GM11168 (cell line): ENCODE measurements around the gene SERPINB4.

Source experiments
- in situ Hi-C: fragments of 300-500 bp; cut with MboI; formaldehyde crosslinking; loops from one replicate; pipeline ENCODE4 v1.12.0; 2022; ENCODE audit warnings: low sequenced_read_pairs; ENCODE audit not compliant: unreplicated experiment

SERPINB4 gene

DNA sequence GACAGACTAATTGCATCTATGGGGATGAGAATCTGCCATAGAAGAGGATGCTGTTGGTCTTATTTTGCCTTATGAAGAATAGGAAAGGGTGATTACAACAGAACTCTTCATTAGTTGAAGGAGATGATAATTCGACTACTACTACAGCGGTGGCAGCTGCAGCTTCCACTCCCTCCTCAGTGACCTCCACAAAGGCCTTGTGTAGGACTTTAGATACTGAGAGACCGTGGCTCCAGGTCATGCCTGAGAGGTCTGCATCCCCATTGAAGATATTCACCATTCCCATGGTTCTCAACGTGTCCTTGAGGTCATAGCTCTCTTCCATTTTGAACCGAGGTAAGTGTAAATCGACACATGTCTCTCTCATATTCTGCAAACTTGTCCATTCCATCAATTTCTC, 6.4 kb downstream of the SERPINB4 start:
- in situ Hi-C loops, result no loop called here

DNA sequence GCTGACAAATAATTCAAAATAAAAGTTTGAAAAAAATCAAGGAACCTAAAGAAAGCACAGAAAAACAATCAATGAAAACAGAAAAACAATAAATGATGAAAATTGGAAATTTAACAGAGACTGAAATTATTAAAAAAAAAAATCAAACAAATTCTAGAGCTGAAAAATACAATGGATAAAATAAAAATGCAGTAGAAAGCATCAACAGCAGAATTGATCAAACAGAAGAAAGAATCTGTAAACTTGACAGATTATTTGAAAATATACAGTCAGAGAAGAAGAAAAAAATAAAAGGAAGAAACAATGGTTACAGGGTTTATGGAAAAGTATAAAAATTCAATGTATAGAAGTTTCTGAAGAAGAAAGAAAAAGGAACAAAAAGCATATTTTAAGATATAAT, 16.2 kb downstream of the SERPINB4 start:
- in situ Hi-C loops, result no loop called here

DNA sequence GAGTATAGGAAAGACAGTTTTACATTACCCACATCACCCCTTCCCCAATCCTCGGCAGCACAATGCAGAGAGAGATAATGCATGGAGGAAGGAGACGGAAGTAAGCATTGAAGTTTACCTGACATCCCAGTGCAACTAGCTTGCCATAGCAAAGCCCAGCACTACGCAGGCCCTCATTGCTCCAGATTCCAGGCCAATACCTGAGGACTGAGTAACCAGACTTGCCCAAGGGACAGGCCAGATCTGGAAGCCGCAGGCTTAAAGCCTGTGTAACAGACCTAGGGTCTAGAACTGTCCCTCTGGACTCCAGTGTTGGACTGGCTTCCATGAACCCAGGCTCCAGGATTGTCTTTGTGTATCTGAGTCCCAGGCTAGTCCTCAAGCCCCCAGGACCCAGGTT, 17.6 kb downstream of the SERPINB4 start:
- in situ Hi-C loops, result no loop called here

DNA sequence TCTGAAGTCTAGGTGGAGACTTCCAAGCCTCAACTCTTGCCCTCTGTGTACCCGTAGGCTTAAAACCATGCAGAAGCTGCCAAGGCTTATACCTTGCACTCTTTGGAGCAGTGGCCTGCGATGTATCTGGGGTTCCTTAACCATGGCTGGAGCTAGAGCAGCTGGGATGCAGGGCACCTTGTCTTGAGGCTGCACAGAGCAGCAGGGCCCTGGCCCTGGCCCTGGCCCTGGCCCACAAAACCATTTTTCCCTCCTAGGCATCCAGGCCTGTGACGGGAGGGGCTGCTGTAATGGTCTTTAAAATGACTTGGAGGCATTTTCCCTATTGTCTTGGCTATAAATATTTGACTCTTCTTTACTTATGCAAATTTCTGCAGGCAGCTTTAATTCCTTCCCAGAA, 19.2 kb downstream of the SERPINB4 start:
- in situ Hi-C loops, result no loop called here

DNA sequence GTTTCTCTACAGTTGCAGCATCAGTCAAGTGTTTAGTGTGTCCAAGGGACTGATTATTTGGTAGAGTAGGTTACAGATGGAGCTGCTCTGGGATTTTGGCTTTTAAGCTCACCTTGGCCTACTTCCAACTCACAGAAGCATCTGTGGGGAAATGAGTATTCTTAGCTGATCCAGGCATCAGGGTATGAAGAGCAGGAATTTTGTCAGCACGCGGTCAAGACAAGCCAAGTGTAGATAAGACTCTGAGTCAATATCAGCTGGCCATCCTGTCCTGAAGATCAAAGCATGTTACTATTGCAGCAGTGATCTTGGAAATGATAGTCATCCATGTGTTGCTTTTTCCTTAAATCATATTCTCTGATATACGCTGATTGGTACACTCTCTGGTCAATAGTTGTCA, 24.4 kb downstream of the SERPINB4 start:
- in situ Hi-C loops, result no loop called here

DNA sequence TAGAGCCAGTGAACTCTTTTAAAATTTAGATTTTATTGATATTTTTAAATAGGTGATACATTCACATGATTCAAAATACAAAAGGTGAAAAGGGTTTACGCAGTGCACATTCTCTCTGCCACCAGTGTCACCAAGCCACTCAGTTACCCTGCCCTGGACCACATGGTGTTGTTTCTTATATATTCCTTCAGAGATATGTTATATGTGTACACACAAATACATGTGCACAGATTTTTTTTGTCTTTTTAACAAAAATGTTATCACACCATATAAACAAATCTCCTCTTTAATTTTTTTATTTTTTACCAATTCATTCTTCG, 26.2 kb downstream of the SERPINB4 start:
- in situ Hi-C loops, result no loop called here

DNA sequence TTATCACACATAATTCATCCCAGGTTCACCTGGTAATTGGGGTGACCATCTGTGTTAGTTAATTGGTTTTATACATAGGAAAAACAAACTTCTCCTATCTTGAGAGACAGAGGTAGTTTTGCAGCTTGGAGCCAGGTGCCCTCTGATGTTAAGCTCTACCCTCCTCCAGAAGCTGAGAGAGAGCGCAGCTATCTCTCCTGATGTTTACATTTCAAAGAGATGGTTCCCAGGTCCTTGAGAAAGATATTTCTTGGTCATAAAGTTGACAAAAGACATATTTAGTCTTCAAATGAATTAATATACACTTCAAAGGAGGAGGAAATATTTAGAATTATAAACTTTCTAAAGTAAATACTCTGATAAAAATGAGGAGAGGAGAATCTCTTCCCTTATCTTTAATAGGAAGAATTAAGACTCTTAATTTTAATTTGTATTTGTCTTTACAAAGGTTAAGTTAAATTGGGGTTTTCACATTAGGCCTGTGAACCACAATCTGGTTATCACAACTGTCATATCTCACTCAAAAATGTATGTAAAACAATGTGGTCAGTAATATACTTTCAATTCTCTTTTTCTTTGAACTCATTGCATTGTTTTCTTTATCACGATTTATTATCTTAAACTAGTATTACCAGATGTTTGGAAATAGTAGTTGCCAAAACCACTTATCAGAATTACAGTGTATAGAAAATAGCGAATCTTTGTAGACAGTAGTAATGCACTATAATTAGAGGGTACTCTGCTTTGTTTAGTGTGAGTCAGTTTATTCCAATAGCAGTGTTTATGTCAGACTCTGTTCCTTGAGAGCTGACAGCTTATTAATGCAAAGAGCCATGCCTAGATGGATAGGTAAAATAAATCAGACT, 26.8 kb downstream of the SERPINB4 start:
- in situ Hi-C loops, result no loop called here

DNA sequence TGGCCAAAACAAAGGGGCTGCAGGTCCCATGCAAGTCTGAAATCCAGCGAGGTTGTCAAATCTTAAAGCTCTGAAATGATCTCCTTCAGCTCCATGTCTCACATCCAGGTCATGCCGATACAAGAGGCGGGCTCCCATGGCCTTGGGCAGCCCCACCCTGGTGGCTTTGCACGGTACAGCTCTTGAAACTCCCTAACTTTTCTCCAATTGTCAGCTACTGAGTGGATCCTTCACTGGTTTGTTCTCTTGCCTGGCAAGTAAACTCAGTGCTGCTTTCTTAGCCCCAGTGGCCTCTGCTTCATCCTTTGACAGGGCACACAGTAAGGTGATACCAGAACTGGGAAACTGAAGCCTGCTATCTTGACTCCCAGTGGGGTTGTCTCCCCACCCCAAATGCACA, 30.6 kb downstream of the SERPINB4 start:
- in situ Hi-C loops, result no loop called here

DNA sequence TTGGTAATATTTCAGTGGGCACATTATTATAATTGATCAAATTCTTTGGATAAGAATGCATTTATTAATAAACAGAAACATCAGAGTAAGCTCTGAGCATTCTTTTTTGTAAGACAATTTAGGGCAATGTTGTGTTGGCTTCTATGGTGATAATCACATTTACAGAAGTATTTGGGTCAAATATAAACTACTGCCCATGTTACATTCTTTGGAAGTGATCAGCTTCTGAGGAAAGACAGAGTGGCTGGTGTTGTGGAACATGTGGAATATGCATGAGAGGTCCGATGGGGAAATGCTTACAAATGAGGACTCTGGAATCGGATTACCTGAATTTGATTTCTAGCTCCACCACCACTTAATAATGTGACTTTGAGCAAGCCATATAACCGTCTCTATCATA, 37.5 kb downstream of the SERPINB4 start:
- in situ Hi-C loops, result no loop called here

DNA sequence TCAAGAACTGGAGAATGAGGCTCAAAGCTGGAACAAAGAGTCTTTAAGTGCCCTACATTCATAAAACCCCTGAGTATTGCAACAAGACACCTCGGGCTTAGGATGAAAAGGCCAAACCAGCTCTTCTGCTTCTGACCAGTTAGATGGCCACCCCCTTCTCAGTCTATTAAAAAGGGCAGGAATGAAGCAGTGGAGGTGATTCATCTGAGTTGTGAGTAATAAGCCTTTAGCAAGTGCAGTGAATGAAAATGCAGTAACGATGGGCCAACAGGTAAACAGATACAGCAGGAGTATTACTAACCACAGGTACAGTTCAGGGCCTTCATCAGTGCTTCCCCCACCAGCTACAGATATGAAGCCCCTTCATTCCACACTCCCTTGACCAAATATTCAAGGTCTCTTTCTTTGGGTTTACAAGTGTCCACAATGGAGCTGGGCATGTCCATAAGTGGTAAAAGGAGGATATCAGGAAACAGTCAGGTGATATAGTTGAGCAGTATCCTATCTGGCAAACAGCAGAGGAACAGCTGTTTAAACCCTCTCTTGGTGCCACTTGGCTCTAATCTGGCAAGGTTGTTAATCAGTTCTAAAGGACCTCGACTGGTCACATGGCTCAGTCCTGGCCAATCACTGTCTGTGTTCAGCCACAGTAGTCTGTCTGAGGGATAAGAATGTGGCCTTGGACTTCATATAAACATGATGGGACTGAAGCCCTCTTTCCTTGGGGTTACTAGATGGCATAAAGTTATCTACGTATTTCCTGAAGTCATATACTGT, 39.1 kb downstream of the SERPINB4 start:
- in situ Hi-C loops, result no loop called here

DNA sequence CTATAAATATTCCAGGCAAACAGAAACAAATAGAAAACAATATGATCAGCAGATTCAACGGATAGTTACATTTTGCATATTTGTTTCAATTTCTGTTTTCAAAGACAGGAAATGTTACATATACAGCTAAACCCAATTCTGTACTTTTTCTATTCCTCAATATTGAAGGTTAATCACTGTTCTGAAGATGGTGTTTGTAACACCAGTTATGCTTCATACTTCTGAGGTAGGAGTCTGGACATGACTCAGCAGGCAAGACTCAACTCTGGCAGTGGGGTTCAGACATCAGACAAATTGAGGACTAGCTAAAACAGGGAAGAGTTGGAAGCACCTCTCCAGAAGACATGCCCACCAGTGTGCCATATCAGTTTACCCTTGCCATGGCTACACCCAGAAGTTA, 40.3 kb downstream of the SERPINB4 start:
- in situ Hi-C loops, result no loop called here

DNA sequence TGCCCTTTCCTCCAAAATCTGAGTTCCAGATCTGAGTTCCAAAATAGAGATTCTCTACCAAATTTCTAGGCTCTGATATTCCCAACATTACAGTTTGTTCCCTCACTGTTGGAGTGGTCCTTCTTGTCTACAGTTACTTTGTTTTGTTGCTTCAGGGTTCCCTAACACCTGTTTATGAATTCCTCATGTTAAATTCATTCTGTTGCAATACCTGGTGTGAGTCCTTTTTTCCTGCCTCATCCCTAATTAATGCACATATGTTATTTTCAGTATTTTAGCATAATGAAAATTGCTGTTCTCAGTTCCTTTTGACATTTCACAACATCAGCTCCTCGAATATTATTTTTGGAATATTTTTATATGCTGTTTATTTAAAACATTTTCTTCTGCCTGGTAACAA, 40.7 kb downstream of the SERPINB4 start:
- in situ Hi-C loops, result no loop called here

DNA sequence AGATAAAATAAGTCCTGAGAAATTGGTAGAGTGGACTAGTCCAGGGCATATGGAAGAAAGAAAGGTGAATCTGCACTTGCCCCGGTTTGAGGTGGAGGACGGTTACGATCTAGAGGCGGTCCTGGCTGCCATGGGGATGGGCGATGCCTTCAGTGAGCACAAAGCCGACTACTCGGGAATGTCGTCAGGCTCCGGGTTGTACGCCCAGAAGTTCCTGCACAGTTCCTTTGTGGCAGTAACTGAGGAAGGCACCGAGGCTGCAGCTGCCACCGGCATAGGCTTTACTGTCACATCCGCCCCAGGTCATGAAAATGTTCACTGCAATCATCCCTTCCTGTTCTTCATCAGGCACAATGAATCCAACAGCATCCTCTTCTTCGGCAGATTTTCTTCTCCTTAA, 47.1 kb downstream of the SERPINB4 start:
- in situ Hi-C loops, result no loop called here

DNA sequence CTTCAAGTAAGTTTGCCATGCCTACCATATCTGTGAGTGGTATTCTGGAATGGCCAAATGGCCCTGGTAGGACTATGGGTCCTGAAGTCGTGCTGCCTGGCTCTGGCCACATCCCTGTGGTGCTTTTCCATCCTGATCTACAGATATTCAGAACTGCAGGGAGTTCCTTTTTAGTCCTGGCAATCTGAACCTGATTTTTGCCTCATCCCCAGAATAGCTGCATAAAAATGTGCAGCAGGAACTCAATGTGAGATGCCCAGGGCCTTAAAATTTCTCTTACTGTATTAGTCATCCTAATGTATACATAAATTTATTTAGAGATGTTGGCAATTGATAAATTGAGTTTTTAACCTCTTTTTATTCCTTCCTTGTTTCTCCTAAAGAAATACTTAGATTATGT, 51.6 kb downstream of the SERPINB4 start:
- in situ Hi-C loops, result no loop called here

DNA sequence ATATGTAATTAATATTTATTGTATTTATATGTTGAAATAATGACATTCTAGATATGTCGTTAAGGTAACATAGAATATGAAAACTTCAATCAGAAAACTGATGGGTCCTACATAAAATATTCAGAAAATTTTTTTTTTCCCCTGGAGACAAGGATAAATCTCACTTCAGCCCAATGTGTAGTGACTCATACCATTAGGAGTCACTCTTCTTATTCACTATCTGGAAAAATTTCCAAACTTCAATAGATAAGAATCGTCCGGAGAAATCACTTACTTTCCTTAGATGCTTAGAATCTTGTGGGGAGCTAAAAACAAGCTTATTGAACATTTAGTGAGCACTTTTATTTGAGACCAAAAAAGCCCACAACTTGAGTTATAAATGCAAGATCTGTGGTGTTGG, 52.3 kb downstream of the SERPINB4 start:
- in situ Hi-C loops, result no loop called here

DNA sequence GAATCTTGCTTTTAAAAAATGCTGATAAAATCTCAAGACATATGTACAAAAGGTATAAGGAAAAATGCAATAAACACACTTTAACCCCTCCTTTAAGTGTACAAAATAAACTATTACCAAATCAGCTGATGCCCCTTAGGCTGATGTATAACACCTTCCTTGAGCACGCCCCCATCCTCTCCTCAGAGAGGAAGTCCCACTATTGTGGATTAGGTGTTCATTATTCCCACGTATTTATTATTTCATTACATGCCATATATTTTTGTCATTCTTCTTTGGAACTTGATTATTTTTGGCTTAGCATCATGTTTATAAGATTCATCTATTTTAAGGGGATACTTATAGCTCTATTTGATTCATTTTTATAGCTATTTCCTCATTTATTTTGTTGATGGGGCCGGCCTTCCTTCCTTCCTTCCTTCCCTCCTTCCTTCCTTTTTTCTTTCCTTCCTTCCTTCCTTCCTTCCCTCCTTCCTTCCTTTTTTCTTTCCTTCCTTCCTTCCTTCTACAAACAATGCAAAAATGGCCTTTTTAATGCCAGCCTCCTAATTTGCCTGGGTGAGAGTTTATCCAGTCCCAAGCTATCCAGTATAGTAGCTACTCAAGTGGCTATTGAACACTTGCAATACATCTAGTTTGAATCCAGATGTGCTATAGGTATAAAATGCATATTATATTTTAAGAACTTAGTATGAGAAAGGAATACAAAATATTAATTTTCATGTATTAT, 52.9 kb downstream of the SERPINB4 start:
- in situ Hi-C loops, result no loop called here

DNA sequence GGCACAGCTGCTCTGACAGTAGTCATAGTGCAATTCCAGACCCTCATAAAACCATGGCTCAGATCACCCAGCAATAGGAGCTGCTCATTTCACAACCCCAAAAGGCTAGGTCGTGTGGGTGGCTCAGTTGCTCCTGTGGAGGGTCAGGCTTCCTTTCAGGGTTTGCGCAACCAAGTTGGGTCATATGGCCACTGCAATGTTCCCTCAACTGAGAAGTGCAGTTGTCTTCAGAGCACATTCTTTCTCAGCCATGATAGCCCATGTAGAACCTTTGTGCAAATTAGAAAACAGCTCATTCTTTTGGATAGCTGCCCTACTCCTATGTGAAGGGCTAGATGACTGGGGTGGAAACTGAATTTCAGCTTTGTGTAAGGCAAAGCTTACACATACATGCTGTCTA, 53.7 kb downstream of the SERPINB4 start:
- in situ Hi-C loops, result no loop called here

DNA sequence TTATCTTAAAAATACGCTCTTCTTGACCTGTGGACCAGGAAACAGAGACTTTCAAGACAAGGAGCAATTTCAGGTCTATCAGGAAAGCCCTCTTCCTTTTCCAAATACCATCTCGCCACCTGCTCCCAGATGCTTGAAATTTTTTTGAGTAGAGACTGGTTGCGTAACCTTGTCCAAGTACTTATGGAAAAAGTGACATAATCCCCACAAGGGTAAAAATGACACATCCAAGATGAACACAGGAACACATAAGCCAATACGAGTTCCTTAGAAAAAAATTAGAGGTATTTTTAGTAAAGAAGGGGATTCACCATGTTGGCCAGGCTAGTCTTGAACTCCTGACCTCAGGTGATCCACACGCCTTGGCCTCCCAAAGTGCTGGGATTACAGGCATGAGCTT, 55.1 kb downstream of the SERPINB4 start:
- in situ Hi-C loops, result no loop called here
